ENCODE results near the gene TACR1.

DNA sequence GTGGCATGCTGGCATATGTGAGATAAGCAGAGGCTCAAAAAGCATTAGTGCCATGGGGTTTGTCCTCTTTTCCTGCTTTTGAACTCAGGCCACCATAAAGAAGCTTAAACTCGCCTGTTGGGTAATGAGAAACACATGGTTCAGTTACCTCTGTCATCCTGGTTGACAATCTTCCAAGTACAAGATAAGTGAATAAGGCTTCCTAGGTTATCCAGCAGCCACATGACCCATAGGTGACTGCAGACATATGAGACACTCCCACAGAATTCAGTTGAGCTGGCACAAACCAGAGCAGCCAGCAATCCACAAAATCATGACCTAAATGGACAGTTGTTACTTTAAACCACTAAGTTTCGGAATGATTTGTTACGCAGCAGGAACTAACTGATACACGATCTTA, 97.3 kb downstream of the TACR1 start:
- TF ChIP-seq CEBPB (IDR thresholded peaks at IDR 0.05) (no peak), TAF1 (IDR thresholded peaks at IDR 0.05; ENCODE audit: low read depth) (no peak), REST (IDR thresholded peaks at IDR 0.05; ENCODE audit: low read depth) (no peak), EP300 (IDR thresholded peaks at IDR 0.05; ENCODE audit: borderline replicate concordance) (no peak), TCF12 (IDR thresholded peaks at IDR 0.05; ENCODE audit: low read depth) (no peak), FOXM1 (IDR thresholded peaks at IDR 0.05; ENCODE audit: borderline replicate concordance, low read depth) (no peak), TEAD4 (IDR thresholded peaks at IDR 0.05) (no peak), NFIC (IDR thresholded peaks at IDR 0.05) (no peak), ZBTB7A (IDR thresholded peaks at IDR 0.05; ENCODE audit: low read depth) (no peak), USF1 (IDR thresholded peaks at IDR 0.05) (no peak), YY1 (IDR thresholded peaks at IDR 0.05; ENCODE audit: low read depth) (no peak), RAD21 (IDR thresholded peaks at IDR 0.05; ENCODE audit: low read depth) (no peak), CREB1 (IDR thresholded peaks at IDR 0.05; ENCODE audit: low read depth) (no peak)
- TF ChIP-seq, protein P1, sequence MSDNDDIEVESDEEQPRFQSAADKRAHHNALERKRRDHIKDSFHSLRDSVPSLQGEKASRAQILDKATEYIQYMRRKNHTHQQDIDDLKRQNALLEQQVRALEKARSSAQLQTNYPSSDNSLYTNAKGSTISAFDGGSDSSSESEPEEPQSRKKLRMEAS (IDR thresholded peaks at IDR 0.05) = no peak
